Upper lobe of left lung (tissue), 6 donors: ENCODE results near the gene DRC1. TPM values are rescaled to one million over a fixed set of nuclear protein-coding genes. Genes with fewer than 3 reads are reported as not detected.

Experiments used
- ATAC-seq, 2 donors: fragments of 200-7000 bp; cut with Tn5 transposase; one replicate each; pipeline ENCODE4 v1.9.1; 2022; ENCODE audit warnings: mild to moderate bottlenecking in 2 of 2, moderate library complexity in 2 of 2; ENCODE audit not compliant: low FRiP score in 2 of 2
- DNase-seq, 2 donors: peaks; one replicate each; pipeline ENCODE4 v3.0.0-alpha.2; 2019 to 2020
- H3K27ac ChIP-seq, 4 donors: fragments of 200-600 bp; sonication (generic); one replicate each; pipeline ENCODE4 v1.5.1; 2016 to 2019
- H3K27me3 ChIP-seq, 4 donors: fragments of 200-600 bp; sonication (generic); one replicate each; pipeline ENCODE4 v1.5.1; 2017 to 2019
- H3K36me3 ChIP-seq, 4 donors: fragments of 200-600 bp; sonication (generic); one replicate each; pipeline ENCODE4 v1.5.1; 2016 to 2019
- H3K4me1 ChIP-seq, 4 donors: fragments of 200-600 bp; sonication (generic); one replicate each; pipeline ENCODE4 v1.5.1; 2018 to 2019
- H3K4me3 ChIP-seq, 4 donors: fragments of 200-600 bp; sonication (generic); one replicate each; pipeline ENCODE4 v1.5.1; 2017 to 2019; ENCODE audit warnings: mild to moderate bottlenecking in 2 of 4, moderate library complexity in 1 of 4
- H3K9me3 ChIP-seq, 4 donors: fragments of 200-600 bp; sonication (generic); one replicate each; pipeline ENCODE4 v1.5.1; 2018 to 2019
- EP300 ChIP-seq, 4 donors: sonication (generic); formaldehyde crosslinking; IDR thresholded peaks; one replicate each; pipeline ENCODE4 v1.5.1; 2017; ENCODE audit warnings: antibody characterized with exemption in 4 of 4, control low read depth in 2 of 4
- POLR2A ChIP-seq, 4 donors: fragments of 450-650 bp; IDR thresholded peaks; one replicate each; pipeline ENCODE4 v1.5.1; 2016 to 2017; ENCODE audit warnings: antibody characterized with exemption in 4 of 4, mild to moderate bottlenecking in 2 of 4
- POLR2AphosphoS5 ChIP-seq, 2 donors: sonication (generic); formaldehyde crosslinking; IDR thresholded peaks; one replicate each; pipeline ENCODE4 v1.5.1; 2017; ENCODE audit warnings: antibody characterized with exemption in 2 of 2
- WGBS, 2 donors: methylation state at CpG; one replicate each; pipeline ENCODE4 v1.1.5; 2017 to 2018; 5-methylcytosine and 5-hydroxymethylcytosine counted together
- total RNA-seq, 6 donors: library from RNA; depleted of rRNA in 4 of 6; stranded (reverse); fragments of >200 nt in 4 of 6; gene quantifications; one replicate each; pipeline versions ENCODE4 v1.1.0 to v1.2.1, GENCODE V29; 2016 to 2021
- TF ChIP-seq, protein P1 (sequence below), 6 experiments: fragments of 450-650 bp in 4 of 6; fragments of 200-600 bp in 2 of 6; sonication (generic) in 2 of 6; IDR thresholded peaks; one replicate each; pipeline ENCODE4 v1.5.1; 2016 to 2019; ENCODE audit warnings: antibody characterized with exemption in 6 of 6
- donor health status: DM: no; HTN: no; CAD: no; lungs with moderate emphysema.
- donor health status: DM: no; HTN: yes; CAD: no; lungs with severe emphysema.

The DRC1 gene
- total RNA-seq, 6 donors from 2014 or later: 0.17 to 27.4 (median 4.7) TPM

- 98 to 100% methylated on average over 4 of the region's 4 CpGs for WGBS, 2 donors
- H3K27ac ChIP-seq: no peak overlapping the region
- no peak overlapping the region for H3K4me3 ChIP-seq
- no peaks in the 10 kb centered on the region for H3K27me3 ChIP-seq
- H3K36me3 ChIP-seq: no peaks in the 10 kb centered on the region
- no peak for ATAC-seq
- DNase-seq: no peak
- H3K9me3 ChIP-seq: no peaks in the 10 kb centered on the region
- no peaks in the 10 kb centered on the region for H3K4me1 ChIP-seq
- TF ChIP-seq, protein P1, sequence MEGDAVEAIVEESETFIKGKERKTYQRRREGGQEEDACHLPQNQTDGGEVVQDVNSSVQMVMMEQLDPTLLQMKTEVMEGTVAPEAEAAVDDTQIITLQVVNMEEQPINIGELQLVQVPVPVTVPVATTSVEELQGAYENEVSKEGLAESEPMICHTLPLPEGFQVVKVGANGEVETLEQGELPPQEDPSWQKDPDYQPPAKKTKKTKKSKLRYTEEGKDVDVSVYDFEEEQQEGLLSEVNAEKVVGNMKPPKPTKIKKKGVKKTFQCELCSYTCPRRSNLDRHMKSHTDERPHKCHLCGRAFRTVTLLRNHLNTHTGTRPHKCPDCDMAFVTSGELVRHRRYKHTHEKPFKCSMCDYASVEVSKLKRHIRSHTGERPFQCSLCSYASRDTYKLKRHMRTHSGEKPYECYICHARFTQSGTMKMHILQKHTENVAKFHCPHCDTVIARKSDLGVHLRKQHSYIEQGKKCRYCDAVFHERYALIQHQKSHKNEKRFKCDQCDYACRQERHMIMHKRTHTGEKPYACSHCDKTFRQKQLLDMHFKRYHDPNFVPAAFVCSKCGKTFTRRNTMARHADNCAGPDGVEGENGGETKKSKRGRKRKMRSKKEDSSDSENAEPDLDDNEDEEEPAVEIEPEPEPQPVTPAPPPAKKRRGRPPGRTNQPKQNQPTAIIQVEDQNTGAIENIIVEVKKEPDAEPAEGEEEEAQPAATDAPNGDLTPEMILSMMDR (IDR thresholded peaks at IDR 0.05): no peak
- TF ChIP-seq POLR2A (IDR thresholded peaks at IDR 0.05) (no peak), POLR2AphosphoS5 (IDR thresholded peaks at IDR 0.05) (no peak), EP300 (IDR thresholded peaks at IDR 0.05) (no peak)
These were observed 92.5 kb downstream of the DRC1 start for GRCh38 chr2:26494199-26494598.

GRCh38 chr2:26494891-26495290 lies 93.2 kb downstream of the DRC1 start:
- no peak for ATAC-seq
- Histone ChIP-seq H3K4me3 (no peak overlapping the region), H3K27ac (no peak overlapping the region), H3K27me3 (no peaks in the 10 kb centered on the region), H3K36me3 (no peaks in the 10 kb centered on the region), H3K9me3 (no peaks in the 10 kb centered on the region), H3K4me1 (no peaks in the 10 kb centered on the region)
- no peak for TF ChIP-seq POLR2A (IDR thresholded peaks at IDR 0.05)
- TF ChIP-seq, protein P1 (IDR thresholded peaks at IDR 0.05): no peak
- no peak for TF ChIP-seq POLR2AphosphoS5 (IDR thresholded peaks at IDR 0.05)
- no peak for TF ChIP-seq EP300 (IDR thresholded peaks at IDR 0.05)
- WGBS, 2 donors: 95 to 98% methylated on average over 8 of the region's 8 CpGs
- DNase-seq: peak in 1 of 2 donors; percentile 52

DNA sequence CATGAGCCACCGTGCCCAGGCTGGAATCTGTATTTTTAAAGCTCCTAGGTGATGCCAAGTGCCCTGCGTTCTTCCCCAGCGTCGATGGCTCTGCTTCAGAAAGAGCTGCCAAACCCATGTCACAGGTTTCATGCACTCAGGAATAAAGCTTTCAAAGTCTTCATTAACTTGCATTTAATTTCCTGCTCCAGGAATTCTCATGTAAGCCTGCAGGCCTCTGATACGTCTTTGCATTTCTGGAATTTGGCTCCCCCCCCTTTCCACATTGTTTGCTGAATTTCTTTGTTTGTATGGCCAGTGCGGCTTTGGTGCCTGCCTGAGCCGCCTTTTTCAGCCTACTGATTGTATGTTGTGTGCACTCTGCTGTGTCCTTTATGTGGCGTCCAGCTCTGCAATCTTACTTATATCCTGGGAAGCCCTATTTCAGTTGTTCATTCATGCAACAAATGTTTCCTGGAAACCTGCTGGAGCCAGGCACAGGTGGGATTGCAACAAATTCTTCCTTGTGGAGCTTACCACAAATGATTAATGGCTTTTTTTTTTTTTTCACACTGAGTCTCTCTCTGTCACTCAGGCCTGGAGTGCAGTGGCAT lies 94.1 kb downstream of the DRC1 start:
- ATAC-seq (no peak), DNase-seq (no peak)
- no peaks in the 10 kb centered on the region for H3K27me3 ChIP-seq
- 72 to 74% methylated on average over 8 of the region's 8 CpGs for WGBS, 2 donors
- H3K4me1 ChIP-seq: no peaks in the 10 kb centered on the region
- H3K4me3 ChIP-seq: no peak overlapping the region
- no peaks in the 10 kb centered on the region for H3K9me3 ChIP-seq
- no peak overlapping the region for H3K27ac ChIP-seq
- H3K36me3 ChIP-seq: no peaks in the 10 kb centered on the region
- TF ChIP-seq EP300 (IDR thresholded peaks at IDR 0.05) (no peak), POLR2A (IDR thresholded peaks at IDR 0.05) (no peak)
- TF ChIP-seq, protein P1 (IDR thresholded peaks at IDR 0.05): no peak

DNA sequence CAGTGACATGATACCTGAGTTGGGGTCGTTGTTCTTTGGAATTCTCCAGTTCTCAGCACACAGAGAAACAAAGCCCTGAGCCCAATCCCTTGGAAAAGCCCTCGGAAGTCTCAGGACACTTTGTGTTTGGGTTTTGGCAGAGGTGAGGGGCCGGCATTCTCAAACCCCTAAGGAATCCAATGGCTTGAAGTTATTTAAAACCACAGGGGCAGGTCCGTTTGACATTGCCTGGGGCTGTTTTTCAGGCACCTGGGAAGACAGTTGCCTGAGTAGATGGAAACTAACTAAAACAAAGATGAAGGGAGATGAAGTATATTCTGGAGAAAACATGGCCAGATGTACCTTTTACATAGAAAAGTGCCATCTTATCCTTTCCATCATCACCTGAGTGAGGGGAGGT lies 98.7 kb downstream of the DRC1 start:
- peaks cover 0 to 11% (median 10%) of the 10 kb centered on the region in 4 donors for H3K4me1 ChIP-seq
- ATAC-seq: no peak
- no peaks in the 10 kb centered on the region for H3K27me3 ChIP-seq
- DNase-seq: no peak
- H3K27ac ChIP-seq: no peak overlapping the region
- no peaks in the 10 kb centered on the region for H3K9me3 ChIP-seq
- H3K4me3 ChIP-seq: no peak overlapping the region
- no peak for TF ChIP-seq EP300 (IDR thresholded peaks at IDR 0.05)
- 75 to 79% methylated on average over 4 of the region's 4 CpGs for WGBS, 2 donors
- no peaks in the 10 kb centered on the region for H3K36me3 ChIP-seq

- peaks cover 0 to 11% (median 10%) of the 10 kb centered on the region in 4 donors for H3K4me1 ChIP-seq
- no peaks in the 10 kb centered on the region for H3K9me3 ChIP-seq
- TF ChIP-seq POLR2AphosphoS5 (IDR thresholded peaks at IDR 0.05) (no peak), POLR2A (IDR thresholded peaks at IDR 0.05) (peak in 1 of 4 donors; percentile 18), EP300 (IDR thresholded peaks at IDR 0.05) (no peak)
- TF ChIP-seq, protein P1 (IDR thresholded peaks at IDR 0.05): peak; percentile 66 to 88 (median 80)
- H3K36me3 ChIP-seq: no peaks in the 10 kb centered on the region
- H3K4me3 ChIP-seq: peak overlapping the region in 3 of 4 donors; percentile 39 to 54 (median 51)
- ATAC-seq (peak; percentile 91 to 94), DNase-seq (peak; percentile 85 to 92)
- 7 to 8% methylated on average over 22 to 28 of the region's 41 CpGs for WGBS, 2 donors
- H3K27ac ChIP-seq: no peak overlapping the region
- H3K27me3 ChIP-seq: no peaks in the 10 kb centered on the region
These were observed 101.6 kb downstream of the DRC1 start for GRCh38 chr2:26503231-26503880.
